Ovary (tissue), 9 donors: ENCODE data around the gene VGF. TPM values are rescaled to one million over a fixed set of nuclear protein-coding genes. Genes with fewer than 3 reads are reported as not detected.
"Not testable (repeated sequence)": the region's sequence is repeated elsewhere in the genome, so short reads cannot be mapped to it uniquely, and the experiment has no call there.

Source experiments
- DNase-seq, 5 donors: peaks; one replicate each; pipeline ENCODE4 v3.0.0-alpha.2; 2019 to 2020
- H3K27ac ChIP-seq, 2 donors: fragments of 200-600 bp; one replicate each; pipeline versions ENCODE4 v1.5.1 to v1.8.0; 2019 to 2022
- H3K27me3 ChIP-seq: fragments of 200-600 bp; one replicate; pipeline ENCODE4 v1.8.0; 2022
- H3K36me3 ChIP-seq: fragments of 200-600 bp; sonication (generic); one replicate; pipeline ENCODE4 v1.5.1; 2019
- H3K4me1 ChIP-seq: one replicate; pipeline ENCODE4 v1.8.1; 2013; ENCODE audit warnings: mild to moderate bottlenecking, moderate library complexity; ENCODE audit not compliant: insufficient read depth
- H3K4me3 ChIP-seq: fragments of 200-600 bp; sonication (generic); one replicate; pipeline ENCODE4 v1.5.1; 2017
- H3K9me3 ChIP-seq, 2 donors: fragments of 200-600 bp in 1 of 2; sonication (generic) in 1 of 2; one replicate each; pipeline versions ENCODE4 v1.5.1 to v1.8.1; 2013 to 2019; ENCODE audit warnings: mild to moderate bottlenecking in 1 of 2, moderate library complexity in 1 of 2
- CTCF ChIP-seq, 3 donors: fragments of 450-650 bp in 2 of 3; fragments of 200-600 bp in 1 of 3; IDR thresholded peaks; one replicate each; pipeline versions ENCODE4 v1.5.1 to v1.8.0; 2016 to 2022; ENCODE audit warnings: antibody characterized with exemption in 3 of 3, mild to moderate bottlenecking in 1 of 3
- EP300 ChIP-seq: sonication (generic); formaldehyde crosslinking; IDR thresholded peaks from one replicate; pipeline ENCODE4 v1.6.1; 2017; ENCODE audit warnings: antibody characterized with exemption
- POLR2A ChIP-seq: fragments of 450-650 bp; IDR thresholded peaks from one replicate; pipeline ENCODE4 v1.6.1; 2017; ENCODE audit warnings: antibody characterized with exemption, mild to moderate bottlenecking, moderate library complexity
- WGBS, 3 donors: extraction: QIAGEN DNeasy Blood & Tissue Kit in 1 of 3; methylation state at CpG; one replicate each; pipeline versions ENCODE4 v1.1.5 to v1.1.7; 2013 to 2017; 5-methylcytosine and 5-hydroxymethylcytosine counted together
- intact Hi-C, 4 donors: fragments of 100-400 bp; cut with DNase I; formaldehyde crosslinking; loops; one replicate each; pipeline versions ENCODE4 v1.11.0 to v1.15.1; 2022 to 2023
- polyA plus RNA-seq, 2 donors: library from polyadenylated mRNA; stranded (reverse); fragments of 200-250 nt in 1 of 2; fragments of 350-450 nt in 1 of 2; fragmentation: Illumina TruSeq in 1 of 2; extraction: RNeasy Lipid Tissue Mini Kit (QIAGEN cat#74804) in 1 of 2; gene quantifications; one replicate each; pipeline ENCODE4 v1.2.3, GENCODE V29; 2013 to 2014
- total RNA-seq, 7 donors: library from RNA; depleted of rRNA in 2 of 7; stranded (reverse); fragments of >200 nt in 2 of 7; fragmentation: NEBNext Ultra II Directional in 3 of 7; extraction: Animal tissue kit (Norgen Biotek cat#: 25700) in 3 of 7; gene quantifications; one replicate each; pipeline versions ENCODE4 v1.1.0 to v1.2.4, GENCODE V29; 2016 to 2023
- donor health status: DM: no; HTN: no; CAD: no; lungs with moderate emphysema.
- donor health status: DM: no; HTN: no; CAD: no.
- donor health status: Bipolar disorder and iron deficiency.
- donor health status: DM: yes; HTN: yes; CAD: no.
- donor health status: DM: no; HTN: no; CAD: no.
- donor health status: DM: yes; HTN: yes; CAD: no.

Gene VGF
- total and polyA plus RNA-seq, 9 donors = 0.04 to 0.20 TPM; not detected in 7

GRCh38 chr7:101121991-101122932 lies 43.1 kb downstream of the VGF start:
- 5 to 8% (median 6%) methylated on average over 17 of the region's 17 CpGs for WGBS, 3 donors
- peak; percentile 62 for TF ChIP-seq POLR2A
- TF ChIP-seq CTCF (IDR thresholded peaks at IDR 0.05) = no peak
- H3K9me3 ChIP-seq = no peaks in the 10 kb centered on the region
- H3K4me3 ChIP-seq = peak overlapping the region; percentile 33
- H3K27me3 ChIP-seq = no peaks in the 10 kb centered on the region
- H3K36me3 ChIP-seq = no peaks in the 10 kb centered on the region
- peaks cover 39% of the 10 kb centered on the region for H3K4me1 ChIP-seq
- DNase-seq = peak; percentile 83 to 91 (median 88)
- peak overlapping the region; percentile 70 to 88 for H3K27ac ChIP-seq
- intact Hi-C loops = no loop called here

GRCh38 chr7:101121631-101121990 lies 43.8 kb downstream of the VGF start:
- H3K36me3 ChIP-seq, intact Hi-C loops, H3K9me3 ChIP-seq, H3K27me3 ChIP-seq, DNase-seq: not testable (repeated sequence)
- 19 to 25% (median 19%) methylated on average over 9 of the region's 9 CpGs for WGBS, 3 donors
- peak overlapping the region; percentile 33 for H3K4me3 ChIP-seq
- peaks cover 36% of the 10 kb centered on the region for H3K4me1 ChIP-seq
- H3K27ac ChIP-seq = peak overlapping the region; percentile 70 to 88

- Histone ChIP-seq H3K4me1 (peaks cover 29% of the 10 kb centered on the region), H3K4me3 (no peak overlapping the region), H3K27me3 (no peaks in the 10 kb centered on the region), H3K9me3 (no peaks in the 10 kb centered on the region), H3K36me3 (no peaks in the 10 kb centered on the region), H3K27ac (peak overlapping the region in 1 of 2 donors; percentile 42)
- TF ChIP-seq CTCF (IDR thresholded peaks at IDR 0.05) (no peak), POLR2A (no peak), EP300 (no peak)
- intact Hi-C loops = no loop called here
- DNase-seq = no peak
- 63 to 69% (median 69%) methylated on average over 4 of the region's 4 CpGs for WGBS, 3 donors
These were observed 45.1 kb downstream of the VGF start for GRCh38 chr7:101120315-101120714.

- WGBS, 3 donors = 30 to 42% (median 32%) methylated on average over 10 of the region's 10 CpGs
These were observed 45.5 kb downstream of the VGF start for GRCh38 chr7:101119876-101120275.

More at GRCh38 chr7:101119876-101120275, 45.5 kb downstream of the VGF start:
- intact Hi-C loops = no loop called here
- Histone ChIP-seq H3K36me3 (no peaks in the 10 kb centered on the region), H3K9me3 (no peaks in the 10 kb centered on the region), H3K4me1 (peaks cover 27% of the 10 kb centered on the region), H3K27ac (no peak overlapping the region), H3K27me3 (no peaks in the 10 kb centered on the region), H3K4me3 (no peak overlapping the region)
- no peak for DNase-seq
- no peak for TF ChIP-seq CTCF (IDR thresholded peaks at IDR 0.05)
